Pulmonary artery endothelial cell (primary cell): Measurements from ENCODE around the gene ITGB4. TPM values are rescaled to one million over a fixed set of nuclear protein-coding genes. Genes with fewer than 3 reads are reported as not detected.

ENCODE experiments used
- DNase-seq: peaks from one replicate; pipeline ENCODE4 v3.0.0-alpha.2; 2011; ENCODE audit warnings: low read depth, low spot score
- total RNA-seq: library from RNA; depleted of rRNA; stranded (reverse); fragments of >200 nt; gene quantifications from 2 replicates; pipeline ENCODE4 v1.2.3, GENCODE V29; 2014

ITGB4 gene
- total RNA-seq: 6.9 and 14.2 TPM in 2 replicates

- no peak for DNase-seq
Observed at GRCh38 chr17:75720656-75721462, at the start of gene ITGB4. Gene ITGB4, plus strand, starts transcription at chr17:75721459. Its CDS starts 3,245 bp downstream, at chr17:75724704.

DNA sequence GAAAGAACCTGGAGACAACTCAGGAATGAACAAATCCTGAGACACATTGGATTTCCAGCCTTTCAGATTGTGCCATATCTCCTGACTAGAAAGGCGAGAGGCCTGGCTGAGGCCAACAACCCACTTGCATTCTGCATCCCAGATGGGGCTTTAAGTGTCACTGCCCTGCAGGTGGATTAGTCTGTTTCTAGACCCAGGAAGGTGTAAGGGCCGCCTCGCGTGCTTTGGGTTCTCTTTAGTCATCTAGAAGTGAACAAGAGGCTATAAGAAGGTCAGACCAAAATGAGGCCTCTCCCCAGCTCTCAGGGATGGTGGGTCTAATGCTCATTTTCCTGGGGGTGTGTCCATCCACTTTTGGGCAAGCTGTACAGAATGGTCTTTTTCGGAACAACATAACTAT lies 49.2 kb upstream of the ITGB4 start:
- DNase-seq: no peak

DNA sequence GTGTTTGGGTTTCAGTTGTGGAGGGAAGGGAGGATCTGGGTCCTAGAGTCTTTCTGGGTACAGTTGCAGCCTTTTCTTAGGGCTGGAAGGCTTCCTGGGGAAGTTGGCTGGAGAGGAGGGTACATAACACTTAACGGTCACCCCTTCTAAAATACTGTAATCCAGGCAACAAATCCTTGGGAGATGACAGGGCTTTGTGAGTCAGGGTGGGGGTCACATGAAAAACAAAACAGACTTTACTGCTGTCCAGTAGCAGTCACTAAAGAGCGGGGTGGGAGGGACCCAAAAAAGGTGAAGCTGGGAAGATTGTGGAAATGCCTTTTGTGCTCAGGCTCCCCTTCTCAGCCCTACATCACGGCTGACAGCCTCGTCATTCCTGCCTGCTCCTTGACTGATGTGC lies 47.8 kb upstream of the ITGB4 start:
- DNase-seq: no peak

DNA sequence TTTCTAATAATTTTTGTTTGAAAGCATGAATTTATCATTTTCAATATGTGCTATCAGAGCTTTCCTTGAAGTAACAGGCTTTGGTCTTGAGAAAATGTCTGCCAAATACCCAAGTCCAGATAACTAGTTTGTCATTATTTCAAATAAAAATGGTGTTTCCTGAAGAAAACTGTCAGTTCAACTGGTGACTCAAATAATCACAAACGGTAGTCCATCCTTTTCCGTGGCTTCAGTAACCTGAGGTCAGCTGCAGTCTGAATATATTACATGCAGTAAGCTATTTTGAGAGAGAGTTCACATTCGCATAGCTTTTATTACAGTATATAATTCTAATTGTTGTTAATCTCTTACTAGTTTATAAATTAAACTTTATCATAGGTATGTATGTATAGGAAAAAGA lies 44.8 kb upstream of the ITGB4 start:
- DNase-seq: no peak

- DNase-seq: no peak
Observed at GRCh38 chr17:75679706-75680211, 41.5 kb upstream of the ITGB4 start.

GRCh38 chr17:75680431-75680830 lies 40.8 kb upstream of the ITGB4 start:
- DNase-seq: no peak

DNA sequence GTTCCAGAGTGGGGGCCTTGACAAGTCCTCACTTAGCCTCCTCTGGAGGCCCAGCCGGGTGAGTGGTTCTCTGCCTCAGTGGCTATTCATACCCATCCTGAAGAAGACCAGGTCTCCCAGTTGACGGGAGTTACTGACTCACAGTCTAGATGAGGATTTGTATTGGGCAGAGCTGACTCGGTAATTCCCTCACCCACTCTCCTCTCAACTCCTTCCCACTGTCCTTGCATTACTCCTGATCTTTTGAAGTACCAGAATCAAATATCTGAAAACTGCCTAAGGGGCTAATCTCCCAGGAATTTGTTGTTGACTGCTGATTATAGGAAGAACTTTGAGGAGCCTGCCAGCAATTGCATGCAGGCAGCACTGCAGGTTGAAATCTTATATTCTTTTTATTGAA lies 40.0 kb upstream of the ITGB4 start:
- DNase-seq: no peak

- no peak for DNase-seq
Observed at GRCh38 chr17:75683583-75683982, 37.7 kb upstream of the ITGB4 start.

- no peak for DNase-seq
Observed at GRCh38 chr17:75684249-75684648, 37.0 kb upstream of the ITGB4 start.

DNA sequence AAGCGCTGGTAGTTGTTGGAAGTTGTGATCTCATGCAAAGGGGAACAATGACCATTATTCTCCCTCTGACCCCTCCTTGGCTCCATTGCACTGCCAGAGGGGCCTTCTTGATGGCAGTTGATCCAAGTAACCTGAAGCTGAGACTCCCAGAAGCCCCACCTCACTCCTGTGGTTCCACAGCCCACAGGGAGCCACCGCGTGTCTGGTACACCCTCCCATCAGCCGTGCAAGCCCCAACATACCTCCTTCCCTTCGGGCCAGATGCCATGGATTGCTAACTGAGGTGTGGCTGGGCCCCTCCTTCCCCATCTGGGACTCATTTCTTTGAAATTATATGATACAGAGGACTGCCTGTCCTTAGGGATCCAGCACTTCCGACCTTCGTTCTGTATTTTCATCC lies 36.3 kb upstream of the ITGB4 start:
- DNase-seq: no peak

GRCh38 chr17:75685499-75685898 lies 35.8 kb upstream of the ITGB4 start:
- DNase-seq: no peak

DNA sequence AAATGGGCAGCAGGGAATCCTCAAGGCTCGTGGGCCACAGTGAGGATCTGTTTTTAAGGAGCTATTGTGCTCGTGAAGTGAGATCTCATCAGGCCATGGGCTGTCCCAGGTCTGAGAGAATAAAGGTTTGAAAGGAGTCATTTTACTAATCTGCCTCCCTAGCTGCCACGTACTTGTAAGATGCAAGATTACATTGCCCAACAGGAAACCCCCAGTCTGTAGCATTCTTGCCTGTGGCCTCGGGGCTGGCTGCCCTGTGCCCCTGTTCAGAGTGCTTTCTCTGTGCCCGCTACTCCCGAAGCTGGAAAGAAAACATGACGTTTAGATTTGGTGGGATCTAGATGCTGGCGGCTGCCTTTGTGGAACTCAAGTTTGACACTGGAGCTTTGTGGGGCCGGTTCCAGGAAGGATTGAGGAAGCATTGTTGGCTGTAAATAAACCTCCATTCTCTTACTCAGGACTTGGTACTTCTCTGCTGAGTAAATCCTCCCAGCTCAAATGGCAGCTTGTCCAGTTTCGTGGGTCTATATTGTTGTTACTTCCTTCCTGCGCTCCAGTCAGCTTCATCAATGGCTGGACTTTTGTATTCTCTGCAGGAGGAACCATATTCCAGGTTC lies 32.9 kb upstream of the ITGB4 start:
- no peak for DNase-seq

DNA sequence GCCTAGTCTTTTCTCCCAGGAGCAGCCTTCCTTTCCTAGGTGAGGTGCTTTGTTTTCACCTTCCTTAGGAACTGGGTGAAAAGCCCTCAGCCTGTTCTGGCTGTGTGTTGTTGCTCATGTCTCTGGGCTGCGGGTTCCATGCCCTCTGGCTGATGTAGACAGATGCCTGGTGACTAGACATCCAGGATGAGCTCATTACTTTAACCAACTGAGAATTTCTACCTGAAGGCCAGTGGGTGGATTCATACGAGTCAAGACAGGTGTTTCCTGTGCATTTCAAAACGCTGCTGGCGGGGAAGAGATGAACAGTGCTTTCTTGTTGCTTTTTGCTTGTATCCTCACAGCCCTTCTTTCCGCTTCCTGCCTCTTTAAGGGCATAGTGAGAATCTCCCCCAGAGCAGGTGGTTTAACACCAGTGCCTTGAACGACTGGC lies 31.8 kb upstream of the ITGB4 start:
- no peak for DNase-seq

GRCh38 chr17:75691371-75691791 lies 29.9 kb upstream of the ITGB4 start:
- DNase-seq: no peak

GRCh38 chr17:75691801-75692626 lies 29.2 kb upstream of the ITGB4 start:
- DNase-seq: no peak

- no peak for DNase-seq
Observed at GRCh38 chr17:75692976-75693375, 28.3 kb upstream of the ITGB4 start.

DNA sequence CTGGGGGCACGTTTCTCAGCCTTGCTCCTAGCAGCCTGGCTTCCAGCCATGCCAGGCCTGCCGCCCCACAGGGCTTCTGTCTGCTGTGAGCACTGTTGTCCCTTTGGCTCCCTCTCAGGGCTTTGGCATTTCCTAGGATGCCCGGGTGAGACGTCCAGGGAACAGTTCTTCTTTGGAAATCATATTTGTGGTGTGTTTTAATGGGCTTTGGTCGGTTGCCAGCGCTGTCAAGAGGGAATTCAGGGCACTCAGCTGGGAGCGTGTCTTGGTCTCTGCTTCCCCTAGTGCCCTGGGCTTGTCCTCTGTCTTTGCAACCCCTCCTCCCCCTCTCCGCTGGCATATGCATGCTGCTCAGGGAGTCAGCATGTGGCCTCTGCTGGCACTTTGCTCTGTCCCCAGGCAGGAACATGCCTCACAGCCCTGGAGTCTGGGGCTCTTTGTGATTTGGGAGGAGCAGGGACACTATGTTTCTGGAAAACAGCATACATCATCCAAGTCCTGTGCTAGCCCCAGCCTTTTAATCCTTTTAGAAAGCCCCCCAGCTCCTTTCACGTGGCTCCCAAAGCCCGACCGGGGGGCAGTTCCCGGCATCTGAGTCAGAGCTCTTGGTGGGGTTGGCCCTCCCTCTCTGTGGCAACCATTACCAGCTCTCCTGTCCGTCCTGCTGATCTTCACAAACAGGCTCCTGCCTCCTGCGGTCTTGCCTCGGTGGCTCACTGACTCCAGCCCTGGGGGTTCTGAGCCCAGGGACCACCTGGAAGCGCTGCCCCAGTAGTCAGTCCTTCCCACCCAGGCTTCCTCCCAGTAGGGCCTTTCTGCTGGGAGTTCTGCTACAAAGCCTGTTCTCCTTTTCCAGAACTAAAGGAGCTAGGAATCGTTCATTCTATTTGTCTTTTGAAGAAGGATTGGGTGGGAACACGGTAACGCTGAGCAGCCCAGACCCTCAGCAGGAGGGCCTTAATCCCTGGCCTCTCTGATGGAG lies 27.5 kb upstream of the ITGB4 start:
- DNase-seq: no peak

DNA sequence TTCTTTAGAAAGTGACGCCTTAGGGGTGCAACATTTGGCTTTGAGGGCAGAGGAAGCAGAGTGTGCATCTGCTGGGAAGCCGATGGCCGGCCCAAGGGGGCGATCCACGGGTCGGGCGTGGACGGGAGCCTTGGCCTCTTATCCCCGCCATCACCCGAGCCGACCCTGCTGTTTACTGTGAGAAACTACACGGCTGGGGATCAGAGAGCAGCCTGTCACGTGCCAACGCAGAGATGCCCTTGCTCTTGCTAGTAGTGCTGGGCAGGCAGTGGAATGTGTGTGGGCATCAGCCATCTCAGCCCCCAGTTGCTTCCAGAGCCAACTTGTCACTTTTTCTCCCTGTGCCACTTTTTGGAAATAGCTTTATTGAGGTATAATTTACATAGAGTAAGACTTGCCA lies 26.7 kb upstream of the ITGB4 start:
- no peak for DNase-seq

DNA sequence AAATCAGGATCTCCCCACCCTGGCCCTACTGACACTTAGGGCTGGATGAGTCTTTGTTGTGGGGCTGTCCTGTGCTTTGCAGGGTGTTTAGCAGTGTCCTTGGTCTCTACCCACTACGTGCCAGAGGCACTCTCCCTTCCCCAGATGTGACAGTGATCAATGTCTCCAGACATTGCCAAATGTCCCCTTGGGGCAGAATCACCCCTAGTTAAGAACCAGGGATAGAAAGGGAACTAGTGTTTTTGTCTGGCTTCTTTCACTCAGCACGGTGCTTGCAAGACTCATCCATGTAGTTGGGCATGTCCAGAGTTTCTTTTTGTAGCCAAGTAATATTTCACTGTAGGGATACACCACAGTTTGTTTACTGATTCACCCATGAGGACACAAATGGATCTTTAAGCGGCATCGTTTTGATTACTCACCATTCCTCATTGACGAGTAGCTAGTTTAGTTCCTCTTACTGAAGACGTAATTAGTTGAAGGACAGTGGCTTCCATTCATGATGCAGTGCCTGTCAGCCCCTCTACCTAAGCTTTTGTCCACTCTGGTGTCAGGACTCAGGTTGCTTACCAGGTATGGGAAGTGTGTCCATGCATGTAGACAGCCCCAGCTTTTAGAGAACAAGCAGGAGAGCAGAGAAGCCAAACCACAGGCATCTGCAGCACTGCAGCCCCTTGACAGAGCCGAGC lies 26.0 kb upstream of the ITGB4 start:
- no peak for DNase-seq

DNA sequence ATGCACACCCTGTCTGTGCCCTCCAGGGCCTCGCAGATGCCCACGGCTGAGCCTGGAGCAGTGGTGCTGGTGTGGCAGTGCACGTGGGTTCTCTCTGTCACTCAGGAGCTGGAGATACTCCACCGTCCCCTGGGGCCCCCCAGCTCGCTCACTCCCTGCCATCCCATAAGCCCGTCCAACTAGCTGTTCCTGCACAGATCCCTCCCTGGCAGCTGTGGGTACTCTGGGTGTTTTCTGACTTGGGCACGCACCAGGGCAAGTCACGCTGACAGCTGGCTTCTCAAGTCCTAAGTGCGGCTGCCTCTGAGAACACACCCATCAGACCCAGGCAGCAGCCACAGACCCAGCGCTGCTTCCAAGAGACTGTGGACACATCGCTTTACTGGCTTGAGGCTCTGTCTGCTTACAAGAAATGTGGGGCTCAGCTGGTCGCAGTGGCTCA lies 25.4 kb upstream of the ITGB4 start:
- no peak for DNase-seq
